Mesodermal cell (in vitro differentiated cells): ENCODE results near the gene MIER3.
"Not testable (repeated sequence)": the region's sequence is repeated elsewhere in the genome, so short reads cannot be mapped to it uniquely, and the experiment has no call there.

Experiments used
- H3K27ac ChIP-seq: 2 replicates; pipeline ENCODE4 v1.7.0; 2013; ENCODE audit warnings: mild to moderate bottlenecking, low read depth, low read length, moderate library complexity; ENCODE audit not compliant: severe bottlenecking
- H3K36me3 ChIP-seq: 2 replicates; pipeline ENCODE4 v1.7.1; 2013; ENCODE audit warnings: mild to moderate bottlenecking, low read length, moderate library complexity; ENCODE audit not compliant: control insufficient read depth, insufficient read depth
- H3K4me1 ChIP-seq: one replicate; pipeline ENCODE4 v1.7.1; 2013; ENCODE audit warnings: mild to moderate bottlenecking, low read length; ENCODE audit not compliant: insufficient read depth, control insufficient read depth, poor library complexity, severe bottlenecking
- H3K4me3 ChIP-seq: 2 replicates; pipeline ENCODE4 v1.7.0; 2013; ENCODE audit warnings: low read length, control low read depth, mild to moderate bottlenecking; ENCODE audit not compliant: insufficient read depth, poor library complexity, severe bottlenecking; ENCODE audit errors: extremely low read depth
- H3K9me3 ChIP-seq: 2 replicates; pipeline ENCODE4 v1.7.1; 2013; ENCODE audit warnings: mild to moderate bottlenecking, low read length, moderate library complexity; ENCODE audit not compliant: control insufficient read depth
- WGBS, 2 experiments: methylation state at CpG; one replicate each; pipeline ENCODE4 v1.1.5; 2013; ENCODE audit warnings: missing lambda C conversion rate in 2 of 2; ENCODE audit not compliant: insufficient coverage in 2 of 2; 5-methylcytosine and 5-hydroxymethylcytosine counted together

Gene MIER3

GRCh38 chr5:56981548-56982315 lies 29.8 kb upstream of the MIER3 start:
- Histone ChIP-seq H3K27ac (no peak overlapping the region), H3K4me3 (no peak overlapping the region), H3K36me3 (no peaks in the 10 kb centered on the region), H3K4me1 (no peaks in the 10 kb centered on the region), H3K9me3 (no peaks in the 10 kb centered on the region)
- 100% methylated on average over 3 of the region's 4 CpGs; no CpG with 5 or more reads in 1 of the 2 experiments for WGBS, 2 experiments

- Histone ChIP-seq H3K4me3 (no peak overlapping the region), H3K4me1 (no peaks in the 10 kb centered on the region)
- WGBS, 2 experiments: 95 to 97% methylated on average over 5 to 13 of the region's 13 CpGs
Observed at GRCh38 chr5:56979968-56980367, 28.0 kb upstream of the MIER3 start.

GRCh38 chr5:56979526-56979925 lies 27.6 kb upstream of the MIER3 start:
- H3K4me3 ChIP-seq, H3K9me3 ChIP-seq, H3K36me3 ChIP-seq, H3K27ac ChIP-seq, H3K4me1 ChIP-seq: not testable (repeated sequence)
- WGBS, 2 experiments: 75 to 85% methylated on average over 3 of the region's 5 CpGs

More at GRCh38 chr5:56979968-56980367, 28.0 kb upstream of the MIER3 start:
- no peaks in the 10 kb centered on the region for H3K9me3 ChIP-seq
- H3K36me3 ChIP-seq: no peaks in the 10 kb centered on the region
- H3K27ac ChIP-seq: no peak overlapping the region

DNA sequence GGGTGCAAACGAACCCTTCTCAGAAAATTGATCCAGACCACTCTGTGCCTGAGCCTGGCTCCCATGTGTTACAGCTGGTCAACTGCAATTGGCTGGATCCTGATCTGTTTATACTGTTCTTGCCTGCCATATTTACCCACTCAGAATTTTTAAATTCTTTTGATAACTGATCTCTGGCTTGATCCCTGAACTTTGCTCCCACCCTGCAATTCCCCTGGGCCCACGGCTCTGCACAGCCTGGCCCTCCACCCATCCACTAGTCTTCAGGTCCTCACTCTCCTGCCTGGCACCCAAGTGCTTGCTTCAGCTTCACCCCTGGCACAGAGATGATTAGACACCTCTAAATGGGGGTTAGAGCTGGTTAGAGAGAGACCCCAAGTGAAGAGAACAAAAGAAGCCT lies 25.9 kb upstream of the MIER3 start:
- WGBS, 2 experiments: 82 to 83% methylated on average over 1 of the region's 2 CpGs
- Histone ChIP-seq H3K4me3 (no peak overlapping the region), H3K27ac (no peak overlapping the region), H3K4me1 (no peaks in the 10 kb centered on the region), H3K9me3 (no peaks in the 10 kb centered on the region), H3K36me3 (no peaks in the 10 kb centered on the region)

DNA sequence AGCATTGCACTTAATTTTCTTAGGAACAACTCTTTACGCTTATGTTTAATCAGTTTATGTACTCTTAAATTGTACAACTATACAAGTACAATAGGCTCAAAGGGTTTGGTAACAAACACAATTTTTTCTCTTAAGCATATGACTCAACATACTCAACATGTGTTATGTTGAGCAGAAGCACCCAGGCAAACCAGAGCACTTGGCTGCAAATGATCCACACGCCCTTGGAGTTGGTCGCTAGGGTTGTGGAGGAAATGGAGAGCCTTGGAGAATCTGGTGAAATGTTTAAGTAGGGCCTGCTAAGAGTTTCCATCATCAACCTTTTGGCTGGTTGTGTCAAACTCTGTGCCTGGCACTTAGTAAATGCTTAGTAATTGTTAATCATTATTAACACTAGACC lies 25.1 kb upstream of the MIER3 start:
- Histone ChIP-seq H3K4me1 (no peaks in the 10 kb centered on the region), H3K4me3 (no peak overlapping the region), H3K27ac (no peak overlapping the region), H3K9me3 (no peaks in the 10 kb centered on the region), H3K36me3 (no peaks in the 10 kb centered on the region)
- WGBS, 2 experiments: 100% methylated on average over 1 to 2 of the region's 3 CpGs

- no peak overlapping the region for H3K27ac ChIP-seq
- H3K36me3 ChIP-seq: no peaks in the 10 kb centered on the region
- H3K4me3 ChIP-seq: no peak overlapping the region
- WGBS, 2 experiments: 95 to 96% methylated on average over 2 of the region's 2 CpGs
- peaks cover 3% of the 10 kb centered on the region for H3K9me3 ChIP-seq
- no peaks in the 10 kb centered on the region for H3K4me1 ChIP-seq
Observed at GRCh38 chr5:56974241-56974640, 22.3 kb upstream of the MIER3 start.

GRCh38 chr5:56973473-56973872 lies 21.6 kb upstream of the MIER3 start:
- H3K4me3 ChIP-seq: no peak overlapping the region
- no peaks in the 10 kb centered on the region for H3K36me3 ChIP-seq
- peaks cover 6% of the 10 kb centered on the region for H3K9me3 ChIP-seq
- 83% methylated on average over 6 of the region's 6 CpGs for WGBS, 2 experiments
- no peaks in the 10 kb centered on the region for H3K4me1 ChIP-seq
- no peak overlapping the region for H3K27ac ChIP-seq

DNA sequence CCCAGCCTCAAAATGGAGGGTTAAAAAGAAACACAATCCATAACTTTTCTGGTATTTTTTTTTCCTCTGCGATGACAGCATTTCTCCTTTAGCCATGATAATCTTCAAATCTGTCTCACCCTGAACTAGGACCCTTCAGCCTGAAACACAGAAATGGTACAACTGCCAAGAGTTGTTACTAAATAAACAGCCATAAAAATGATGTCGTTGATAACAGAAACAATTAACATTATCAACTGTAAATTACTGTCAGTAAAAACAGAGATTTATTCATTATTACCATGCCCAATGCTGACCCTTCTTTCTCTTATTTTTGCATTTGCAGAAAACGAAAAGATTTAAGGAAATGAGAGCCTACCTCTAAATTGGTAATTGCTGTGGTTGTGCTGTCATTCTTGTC lies 19.4 kb upstream of the MIER3 start:
- Histone ChIP-seq H3K4me1 (no peaks in the 10 kb centered on the region), H3K27ac (no peak overlapping the region), H3K36me3 (no peaks in the 10 kb centered on the region), H3K4me3 (no peak overlapping the region), H3K9me3 (peaks cover 6% of the 10 kb centered on the region)
- WGBS, 2 experiments: 71 to 100% methylated on average over 1 of the region's 3 CpGs

DNA sequence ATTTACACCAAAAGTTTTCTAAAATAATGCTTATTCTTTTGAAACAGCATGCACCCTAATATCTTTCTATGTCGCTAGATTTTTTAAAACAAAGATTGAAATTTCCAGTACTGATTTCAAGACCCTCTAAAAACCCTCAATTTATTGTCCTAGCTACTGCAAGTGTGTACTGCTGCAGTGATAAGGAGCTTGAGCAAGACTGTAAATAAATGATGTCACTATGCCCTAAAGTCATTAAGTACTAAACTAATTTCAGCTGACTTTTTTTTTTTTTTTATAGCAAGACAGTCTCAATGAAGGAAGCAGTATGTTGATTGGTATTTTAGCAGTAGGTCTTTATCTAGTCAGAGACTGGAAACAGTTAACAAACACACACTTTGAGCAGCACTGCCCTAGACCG lies 12.2 kb upstream of the MIER3 start:
- H3K4me1 ChIP-seq: peaks cover 7% of the 10 kb centered on the region
- WGBS, 2 experiments: 100% methylated on average over 1 of the region's 2 CpGs; no CpG with 5 or more reads in 1 of the 2 experiments
- H3K27ac ChIP-seq: no peak overlapping the region
- no peak overlapping the region for H3K4me3 ChIP-seq
- H3K36me3 ChIP-seq: no peaks in the 10 kb centered on the region
- peaks cover 2% of the 10 kb centered on the region for H3K9me3 ChIP-seq

DNA sequence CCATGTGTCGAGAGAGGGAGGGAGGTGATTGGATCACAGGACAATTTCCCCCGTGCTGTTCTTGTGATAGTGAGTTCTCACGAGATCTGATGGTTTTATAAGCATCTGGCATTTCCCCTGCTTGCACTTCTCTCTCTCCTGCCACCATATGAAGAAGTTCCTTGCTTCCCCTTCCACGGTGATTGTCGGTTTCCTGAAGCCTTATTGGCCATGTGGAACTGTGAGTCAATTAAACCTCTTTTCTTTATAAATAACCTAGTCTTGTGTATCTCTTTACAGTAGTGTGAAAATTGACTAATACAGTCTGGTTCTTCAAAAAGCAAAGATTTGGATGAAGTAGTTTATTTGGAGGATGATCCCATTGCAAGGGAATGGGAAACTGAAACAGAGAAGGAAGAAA lies 11.3 kb upstream of the MIER3 start:
- Histone ChIP-seq H3K36me3 (no peaks in the 10 kb centered on the region), H3K4me3 (no peak overlapping the region), H3K27ac (no peak overlapping the region), H3K4me1 (peaks cover 7% of the 10 kb centered on the region), H3K9me3 (no peaks in the 10 kb centered on the region)
- 60 to 94% methylated on average over 1 to 2 of the region's 5 CpGs for WGBS, 2 experiments

DNA sequence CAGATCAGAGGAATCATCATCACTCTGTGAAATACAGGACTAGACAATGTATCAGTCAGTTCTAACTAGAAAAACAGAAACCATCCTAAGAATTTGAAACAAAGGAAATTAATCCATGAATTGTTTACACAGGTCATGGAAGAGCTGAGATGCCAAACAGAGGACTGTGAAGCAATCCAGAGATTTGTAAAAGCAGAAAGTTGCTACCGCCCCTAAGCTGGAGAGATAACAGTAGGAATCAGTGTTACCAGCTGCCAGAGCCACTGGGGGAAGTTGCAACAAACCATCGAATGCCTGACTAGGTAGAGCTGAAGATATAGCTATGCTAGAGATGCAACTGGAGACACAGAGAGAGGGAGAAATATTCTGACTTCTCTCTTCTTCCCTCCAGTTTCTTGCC lies 10.4 kb upstream of the MIER3 start:
- whole genome bisulfite sequencing, 2 experiments: 68 to 90% methylated on average over 2 of the region's 2 CpGs
- no peak overlapping the region for H3K4me3 ChIP-seq
- no peaks in the 10 kb centered on the region for H3K9me3 ChIP-seq
- H3K36me3 ChIP-seq: no peaks in the 10 kb centered on the region
- H3K4me1 ChIP-seq: peaks cover 7% of the 10 kb centered on the region
- no peak overlapping the region for H3K27ac ChIP-seq
